H1 (cell line): ENCODE results near the gene DPYD. TPM values are rescaled to one million over a fixed set of nuclear protein-coding genes. Genes with fewer than 3 reads are reported as not detected.

Source experiments
- KDM1A ChIP-seq: fragments of 200-600, 300-600 bp; sonication (generic); IDR thresholded peaks from 2 replicates; pipeline ENCODE4 v1.7.1; 2016; ENCODE audit warnings: mild to moderate bottlenecking, low read length, borderline replicate concordance
- RNF2 ChIP-seq: fragments of 200-900, 300-1000 bp; sonication (generic); IDR thresholded peaks from 2 replicates; pipeline ENCODE4 v1.7.1; 2016; ENCODE audit warnings: borderline replicate concordance, low read depth, mild to moderate bottlenecking, antibody characterized with exemption, low read length; ENCODE audit not compliant: poor library complexity, severe bottlenecking; ENCODE audit errors: missing control alignments
- polyA plus RNA-seq, 7 experiments: library from polyadenylated mRNA; depleted of rRNA in 3 of 7; stranded (reverse) in 5 of 7; unstranded in 2 of 7; fragments of >200 nt in 5 of 7; fragments of 200-250 nt in 2 of 7; gene quantifications; 1 replicate in 5 of 7; 2 replicates in 1 of 7; 4 replicates in 1 of 7; pipeline versions ENCODE4 v1.2.1 to v1.2.3, GENCODE V29; 2011 to 2013; ENCODE audit warnings: missing spikeins in 2 of 7, mixed read lengths in 2 of 7
- total RNA-seq: library from RNA; stranded (reverse); fragmentation: NEBNext Ultra II Directional; extraction: Animal tissue kit (Norgen Biotek cat#: 25700); gene quantifications from 2 replicates; pipeline ENCODE4 v1.2.1, GENCODE V29; 2021

The DPYD gene
- total and polyA plus RNA-seq, 2 of the 8 experiments (the other 6 are each of a cell fraction or from before 2014, with no cell fraction given) = 0.29 to 0.73 TPM

GRCh38 chr1:97433094-97433823 lies 487.6 kb downstream of the DPYD start (continued):
- no peak for TF ChIP-seq RNF2
- TF ChIP-seq KDM1A = no peak
